ENCODE measurements around the gene PFKFB3.

The PFKFB3 gene

GRCh38 chr10:6208799-6209235 lies 6.1 kb downstream of the PFKFB3 start:
- Histone ChIP-seq H3K79me2 (ENCODE audit: insufficient read depth, low read length) (peaks cover 75% of the 10 kb centered on the region), H3K9me3 (ENCODE audit: low read length) (no peaks in the 10 kb centered on the region), H3K36me3 (ENCODE audit: insufficient read depth, low read length) (peaks cover 41% of the 10 kb centered on the region), H3K9me2 (ENCODE audit: low read depth, low read length) (no peaks in the 10 kb centered on the region), H3K27ac (ENCODE audit: low read depth, low read length, poor library complexity, severe bottlenecking) (peak overlapping the region; percentile 78), H3K9ac (ENCODE audit: low read length) (peak overlapping the region; percentile 26; the same call in 1 of the 2 replicates), H3K4me2 (ENCODE audit: low read length) (peak overlapping the region; percentile 40; the same call in 1 of the 2 replicates), H3F3A (ENCODE audit: insufficient read depth, low read length) (no peaks in the 10 kb centered on the region), H3K4me3 (ENCODE audit: low read depth, low read length, poor library complexity, severe bottlenecking) (peak overlapping the region; percentile 35), H3K27me3 (ENCODE audit: insufficient read depth, low read length) (no peaks in the 10 kb centered on the region), H3K4me1 (ENCODE audit: insufficient read depth, low read length, severe bottlenecking) (peaks cover 41% of the 10 kb centered on the region), H4K20me1 (ENCODE audit: insufficient read depth, low read length) (no peaks in the 10 kb centered on the region), H2AFZ (ENCODE audit: low read length) (no peak overlapping the region)
- TF ChIP-seq EZH2 (IDR thresholded peaks at IDR 0.05; ENCODE audit: borderline replicate concordance, low read length), result no peak
- TF ChIP-seq CTCF (IDR thresholded peaks at IDR 0.05; ENCODE audit: low read length), result no peak

DNA sequence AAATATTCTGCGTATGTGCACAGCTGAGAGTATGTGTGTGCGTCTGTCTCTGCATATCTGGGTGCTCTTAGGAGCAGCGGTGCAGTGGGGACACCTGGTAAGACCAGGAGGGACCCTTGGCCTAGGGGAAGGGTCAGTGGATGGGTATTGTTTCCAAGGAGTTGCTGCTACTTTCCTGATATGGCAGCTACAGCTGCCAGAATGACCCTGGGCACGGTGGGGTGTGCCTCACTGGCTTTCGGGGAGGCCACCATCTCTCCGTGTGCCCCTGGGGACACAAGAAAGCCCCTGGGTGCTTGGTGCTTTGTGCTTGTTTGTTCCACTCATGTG lies 8.6 kb downstream of the PFKFB3 start:
- Histone ChIP-seq H3K9ac (ENCODE audit: low read length) (no peak overlapping the region), H3K79me2 (ENCODE audit: insufficient read depth, low read length) (peaks cover 54% of the 10 kb centered on the region)

GRCh38 chr10:6211671-6212635 lies 9.2 kb downstream of the PFKFB3 start:
- no peak overlapping the region for H3K27ac ChIP-seq (ENCODE audit: low read depth, low read length, poor library complexity, severe bottlenecking)
- H3K9me3 ChIP-seq (ENCODE audit: low read length), result no peaks in the 10 kb centered on the region
- H3K9ac ChIP-seq (ENCODE audit: low read length), result no peak overlapping the region
- no peak for TF ChIP-seq CTCF (IDR thresholded peaks at IDR 0.05; ENCODE audit: low read length)
- TF ChIP-seq EZH2 (IDR thresholded peaks at IDR 0.05; ENCODE audit: borderline replicate concordance, low read length), result no peak
- no peak overlapping the region; the same call in 1 of the 2 replicates for H3K4me2 ChIP-seq (ENCODE audit: low read length)
- no peak overlapping the region for H2AFZ ChIP-seq (ENCODE audit: low read length)
- no peaks in the 10 kb centered on the region for H4K20me1 ChIP-seq (ENCODE audit: insufficient read depth, low read length)
- peaks cover 59% of the 10 kb centered on the region for H3K36me3 ChIP-seq (ENCODE audit: insufficient read depth, low read length)
- H3K4me1 ChIP-seq (ENCODE audit: insufficient read depth, low read length, severe bottlenecking), result peaks cover 25% of the 10 kb centered on the region
- no peak overlapping the region for H3K4me3 ChIP-seq (ENCODE audit: low read depth, low read length, poor library complexity, severe bottlenecking)
- no peaks in the 10 kb centered on the region for H3K9me2 ChIP-seq (ENCODE audit: low read depth, low read length)
- no peaks in the 10 kb centered on the region for H3K27me3 ChIP-seq (ENCODE audit: insufficient read depth, low read length)
- peaks cover 54% of the 10 kb centered on the region for H3K79me2 ChIP-seq (ENCODE audit: insufficient read depth, low read length)
- H3F3A ChIP-seq (ENCODE audit: insufficient read depth, low read length), result no peaks in the 10 kb centered on the region

More for the DNA sequence above, 8.6 kb downstream of the PFKFB3 start:
- H4K20me1 ChIP-seq (ENCODE audit: insufficient read depth, low read length), result no peaks in the 10 kb centered on the region
- H2AFZ ChIP-seq (ENCODE audit: low read length), result no peak overlapping the region
- H3K4me2 ChIP-seq (ENCODE audit: low read length), result no peak overlapping the region; the same call in 1 of the 2 replicates
- H3K4me1 ChIP-seq (ENCODE audit: insufficient read depth, low read length, severe bottlenecking), result peaks cover 25% of the 10 kb centered on the region
- no peaks in the 10 kb centered on the region for H3F3A ChIP-seq (ENCODE audit: insufficient read depth, low read length)
- H3K9me3 ChIP-seq (ENCODE audit: low read length), result no peaks in the 10 kb centered on the region
- H3K27me3 ChIP-seq (ENCODE audit: insufficient read depth, low read length), result no peaks in the 10 kb centered on the region
- TF ChIP-seq CTCF (IDR thresholded peaks at IDR 0.05; ENCODE audit: low read length) (no peak), EZH2 (IDR thresholded peaks at IDR 0.05; ENCODE audit: borderline replicate concordance, low read length) (no peak)
- H3K27ac ChIP-seq (ENCODE audit: low read depth, low read length, poor library complexity, severe bottlenecking), result no peak overlapping the region
- no peak overlapping the region for H3K4me3 ChIP-seq (ENCODE audit: low read depth, low read length, poor library complexity, severe bottlenecking)
- no peaks in the 10 kb centered on the region for H3K9me2 ChIP-seq (ENCODE audit: low read depth, low read length)
- peaks cover 53% of the 10 kb centered on the region for H3K36me3 ChIP-seq (ENCODE audit: insufficient read depth, low read length)
